ENCODE data around the gene SGK1.

DNA sequence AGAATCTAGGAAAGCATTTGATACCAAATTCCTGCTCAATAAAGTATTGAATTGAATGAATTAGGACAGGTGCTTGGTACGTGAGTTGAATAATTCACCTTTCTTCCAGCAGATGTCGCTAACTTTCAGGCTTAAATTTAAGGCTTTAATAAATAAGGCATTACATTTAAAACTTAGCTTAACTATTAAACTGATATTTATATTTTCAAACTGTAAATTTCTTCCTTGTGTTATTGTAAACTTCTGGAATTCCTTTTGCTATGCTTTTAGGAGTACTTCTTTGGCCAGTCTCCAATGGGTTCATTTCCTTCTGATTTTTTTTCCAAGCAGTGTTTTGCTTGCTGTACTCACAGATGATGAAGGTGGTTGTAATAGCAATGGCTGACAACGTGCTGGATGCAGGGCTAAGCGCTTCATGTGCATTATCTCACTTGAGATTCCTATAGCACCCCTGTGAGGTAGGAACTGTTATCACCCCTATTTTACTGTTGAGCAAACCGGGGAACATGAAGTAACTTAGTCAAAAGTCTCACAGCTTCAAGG, 194.2 kb downstream of the SGK1 start:
- TF ChIP-seq, protein P1, sequence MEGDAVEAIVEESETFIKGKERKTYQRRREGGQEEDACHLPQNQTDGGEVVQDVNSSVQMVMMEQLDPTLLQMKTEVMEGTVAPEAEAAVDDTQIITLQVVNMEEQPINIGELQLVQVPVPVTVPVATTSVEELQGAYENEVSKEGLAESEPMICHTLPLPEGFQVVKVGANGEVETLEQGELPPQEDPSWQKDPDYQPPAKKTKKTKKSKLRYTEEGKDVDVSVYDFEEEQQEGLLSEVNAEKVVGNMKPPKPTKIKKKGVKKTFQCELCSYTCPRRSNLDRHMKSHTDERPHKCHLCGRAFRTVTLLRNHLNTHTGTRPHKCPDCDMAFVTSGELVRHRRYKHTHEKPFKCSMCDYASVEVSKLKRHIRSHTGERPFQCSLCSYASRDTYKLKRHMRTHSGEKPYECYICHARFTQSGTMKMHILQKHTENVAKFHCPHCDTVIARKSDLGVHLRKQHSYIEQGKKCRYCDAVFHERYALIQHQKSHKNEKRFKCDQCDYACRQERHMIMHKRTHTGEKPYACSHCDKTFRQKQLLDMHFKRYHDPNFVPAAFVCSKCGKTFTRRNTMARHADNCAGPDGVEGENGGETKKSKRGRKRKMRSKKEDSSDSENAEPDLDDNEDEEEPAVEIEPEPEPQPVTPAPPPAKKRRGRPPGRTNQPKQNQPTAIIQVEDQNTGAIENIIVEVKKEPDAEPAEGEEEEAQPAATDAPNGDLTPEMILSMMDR (IDR thresholded peaks at IDR 0.05), result peak in 5 of 6 experiments; percentile 30 to 76 (median 73)
- TF ChIP-seq POLR2A (IDR thresholded peaks at IDR 0.05), result no peak

Measured in Peyer's patch (tissue), 4 donors.